Measurements from ENCODE around the gene RNF113B. TPM values are rescaled to one million over a fixed set of nuclear protein-coding genes. Genes with fewer than 3 reads are reported as not detected.

The RNF113B gene
- total RNA-seq: not detected in 2 replicates

GRCh38 chr13:98176777-98177608, at the start of gene RNF113B:
RNF113B (minus strand) TSS chr13:98177269; CDS start chr13:98177236, 33 bp downstream.

GRCh38 chr13:98142380-98143156, 34.5 kb downstream of the RNF113B start, which contains the start of gene FARP1:
FARP1 (plus strand) TSS chr13:98143094; CDS start chr13:98213243, 70,149 bp downstream.

Other genes starting within 250 kb of the RNF113B start
- gene IPO5, start 223.6 kb downstream of the RNF113B start, total RNA-seq: 141 and 150 TPM in 2 replicates
- gene FARP1, start 34.2 kb downstream of the RNF113B start, total RNA-seq: 11.4 and 29.6 TPM in 2 replicates

Data from pericardium fibroblast (primary cell).